Dendritic cell treated with granulocyte-macrophage colony-stimulating factor and Interleukin-4, amounts not matched to agents 40 ng/mL and 50 ng/mL, for 4 days (primary cell): ENCODE data around the gene ZNF396.

ENCODE experiments used
- H3K27ac Mint-ChIP-seq: one replicate; pipeline ENCODE4 v1.8.0; 2022; ENCODE audit warnings: mild to moderate bottlenecking, mixed read lengths
- H3K27me3 Mint-ChIP-seq: one replicate; pipeline ENCODE4 v1.8.0; 2022; ENCODE audit warnings: mild to moderate bottlenecking, mixed read lengths
- H3K36me3 Mint-ChIP-seq: one replicate; pipeline ENCODE4 v1.8.0; 2022; ENCODE audit warnings: low read depth, mixed read lengths
- H3K4me1 Mint-ChIP-seq: one replicate; pipeline ENCODE4 v1.8.0; 2022; ENCODE audit warnings: low read depth, mixed read lengths
- H3K4me3 Mint-ChIP-seq: one replicate; pipeline ENCODE4 v1.8.0; 2022; ENCODE audit warnings: mild to moderate bottlenecking, moderate library complexity, mixed read lengths
- H3K9me3 Mint-ChIP-seq: one replicate; pipeline ENCODE4 v1.8.0; 2022; ENCODE audit warnings: mixed read lengths
- intact Hi-C: fragments of 100-400 bp; cut with micrococcal nuclease; formaldehyde crosslinking; loops from one replicate; pipeline ENCODE4 v1.15.0; 2022

ZNF396 gene

GRCh38 chr18:35343488-35343935 is 33.6 kb downstream of the ZNF396 start:
- H3K36me3 Mint-ChIP-seq, result peaks cover 12% of the 10 kb centered on the region
- H3K4me3 Mint-ChIP-seq, result peak overlapping the region; percentile 93
- H3K27ac Mint-ChIP-seq, result peak overlapping the region; percentile 89
- H3K4me1 Mint-ChIP-seq, result peaks cover 49% of the 10 kb centered on the region
- intact Hi-C loops, result loop anchor here (5.0 kb wide), 1 partner anchor 301 kb away; the partner anchor contains the start of gene MAPRE2
- H3K27me3 Mint-ChIP-seq, result no peaks in the 10 kb centered on the region
- H3K9me3 Mint-ChIP-seq, result no peaks in the 10 kb centered on the region

GRCh38 chr18:35337286-35337685 is 39.9 kb downstream of the ZNF396 start:
- H3K27me3 Mint-ChIP-seq, result no peaks in the 10 kb centered on the region
- no peak overlapping the region for H3K27ac Mint-ChIP-seq
- H3K9me3 Mint-ChIP-seq, result no peaks in the 10 kb centered on the region
- H3K4me1 Mint-ChIP-seq, result peaks cover 20% of the 10 kb centered on the region
- intact Hi-C loops, result no loop called here
- no peaks in the 10 kb centered on the region for H3K36me3 Mint-ChIP-seq
- no peak overlapping the region for H3K4me3 Mint-ChIP-seq

DNA sequence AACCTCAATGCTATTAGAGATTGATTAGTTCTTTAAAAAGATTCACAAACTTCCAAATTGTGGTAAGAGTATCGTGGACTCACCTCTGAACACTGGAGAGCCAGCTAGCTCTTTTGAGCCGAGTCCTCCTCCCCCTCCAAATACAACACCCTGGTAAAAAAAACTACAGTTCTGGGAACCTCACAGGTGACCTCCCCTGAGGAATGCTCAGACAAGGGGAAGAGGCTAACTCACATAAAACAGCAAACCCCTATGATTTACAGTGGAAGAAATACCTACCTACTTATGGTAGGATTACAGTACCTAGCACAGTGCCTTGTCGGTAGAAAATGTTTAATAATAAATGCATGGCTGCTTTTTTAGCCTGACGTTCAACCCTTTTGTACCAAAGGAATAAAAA is 41.3 kb downstream of the ZNF396 start:
- no peak overlapping the region for H3K27ac Mint-ChIP-seq
- no peaks in the 10 kb centered on the region for H3K36me3 Mint-ChIP-seq
- peaks cover 20% of the 10 kb centered on the region for H3K4me1 Mint-ChIP-seq
- H3K27me3 Mint-ChIP-seq, result no peaks in the 10 kb centered on the region
- no peak overlapping the region for H3K4me3 Mint-ChIP-seq
- no peaks in the 10 kb centered on the region for H3K9me3 Mint-ChIP-seq
- intact Hi-C loops, result no loop called here

GRCh38 chr18:35334821-35335220 is 42.3 kb downstream of the ZNF396 start:
- H3K4me3 Mint-ChIP-seq, result no peak overlapping the region

DNA sequence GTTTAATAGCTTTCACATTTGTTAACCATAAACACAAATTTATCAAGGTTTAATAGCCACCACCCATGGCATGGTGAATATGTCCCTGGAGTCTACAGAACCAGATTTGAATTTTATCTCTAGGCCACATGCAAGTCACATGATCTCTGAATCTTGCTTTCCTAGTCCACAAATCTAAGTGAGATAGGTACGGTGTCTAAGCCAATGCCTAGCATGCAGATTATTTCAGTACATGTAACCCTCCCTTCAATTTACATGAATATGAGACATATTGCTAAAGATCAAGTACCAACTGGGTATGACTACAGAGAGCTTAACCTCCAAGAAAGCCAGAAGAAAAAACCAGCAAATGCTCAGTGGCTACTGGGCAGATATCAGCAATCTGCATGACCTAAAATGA is 42.9 kb downstream of the ZNF396 start:
- no peaks in the 10 kb centered on the region for H3K9me3 Mint-ChIP-seq
- no peak overlapping the region for H3K4me3 Mint-ChIP-seq
- no peaks in the 10 kb centered on the region for H3K36me3 Mint-ChIP-seq
- intact Hi-C loops, result no loop called here
- H3K27me3 Mint-ChIP-seq, result no peaks in the 10 kb centered on the region
- no peak overlapping the region for H3K27ac Mint-ChIP-seq
- H3K4me1 Mint-ChIP-seq, result peaks cover 5% of the 10 kb centered on the region

More at GRCh38 chr18:35334821-35335220, 42.3 kb downstream of the ZNF396 start:
- intact Hi-C loops, result no loop called here
- Mint-ChIP-seq H3K9me3 (no peaks in the 10 kb centered on the region), H3K36me3 (no peaks in the 10 kb centered on the region), H3K4me1 (peaks cover 11% of the 10 kb centered on the region), H3K27me3 (no peaks in the 10 kb centered on the region), H3K27ac (no peak overlapping the region)

- no peaks in the 10 kb centered on the region for H3K9me3 Mint-ChIP-seq
- intact Hi-C loops, result no loop called here
- H3K4me1 Mint-ChIP-seq, result peaks cover 4% of the 10 kb centered on the region
- no peak overlapping the region for H3K4me3 Mint-ChIP-seq
- no peaks in the 10 kb centered on the region for H3K36me3 Mint-ChIP-seq
- no peaks in the 10 kb centered on the region for H3K27me3 Mint-ChIP-seq
- H3K27ac Mint-ChIP-seq, result no peak overlapping the region
Observed at GRCh38 chr18:35331367-35332087, 45.6 kb downstream of the ZNF396 start.

GRCh38 chr18:35328868-35329267 is 48.3 kb downstream of the ZNF396 start:
- H3K36me3 Mint-ChIP-seq, result no peaks in the 10 kb centered on the region
- H3K4me1 Mint-ChIP-seq, result no peaks in the 10 kb centered on the region
- no peak overlapping the region for H3K4me3 Mint-ChIP-seq
- no peak overlapping the region for H3K27ac Mint-ChIP-seq
- intact Hi-C loops, result no loop called here
- H3K9me3 Mint-ChIP-seq, result no peaks in the 10 kb centered on the region
- no peaks in the 10 kb centered on the region for H3K27me3 Mint-ChIP-seq

DNA sequence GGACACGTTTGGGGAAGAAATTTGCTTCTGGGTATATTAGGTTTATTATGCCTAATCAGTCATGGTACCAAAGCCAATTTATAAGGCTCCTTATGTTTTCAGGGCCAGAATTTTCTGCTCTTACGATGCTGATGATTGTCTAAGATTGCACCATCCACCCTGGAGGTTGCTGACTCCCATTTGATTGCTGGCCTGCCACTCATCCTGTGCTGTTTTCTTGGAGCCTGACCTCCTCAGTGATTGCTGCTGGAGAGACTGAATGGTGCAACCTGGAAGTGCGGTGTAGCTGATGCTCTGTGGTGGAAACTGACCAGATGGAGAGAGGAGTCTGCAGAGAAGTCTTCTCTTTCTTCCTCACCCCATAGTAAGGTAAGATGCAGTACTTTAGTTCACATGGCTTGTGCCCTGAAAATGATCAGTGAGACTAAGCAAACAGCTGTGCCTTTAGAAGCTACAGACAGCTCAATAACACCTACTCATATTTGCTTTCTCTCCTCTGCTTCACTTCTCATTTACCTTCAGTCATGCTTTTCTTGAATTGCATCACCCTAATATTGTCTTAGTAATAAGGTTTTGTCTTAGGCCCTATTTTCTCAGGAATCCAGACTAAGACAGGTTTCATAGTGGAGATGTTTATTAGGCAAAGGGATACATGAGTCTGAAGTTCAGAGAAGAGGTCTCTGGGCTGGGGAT is 50.3 kb downstream of the ZNF396 start:
- Mint-ChIP-seq H3K4me1 (no peaks in the 10 kb centered on the region), H3K4me3 (no peak overlapping the region), H3K27ac (no peak overlapping the region), H3K36me3 (no peaks in the 10 kb centered on the region), H3K9me3 (no peaks in the 10 kb centered on the region), H3K27me3 (no peaks in the 10 kb centered on the region)
- intact Hi-C loops, result no loop called here

DNA sequence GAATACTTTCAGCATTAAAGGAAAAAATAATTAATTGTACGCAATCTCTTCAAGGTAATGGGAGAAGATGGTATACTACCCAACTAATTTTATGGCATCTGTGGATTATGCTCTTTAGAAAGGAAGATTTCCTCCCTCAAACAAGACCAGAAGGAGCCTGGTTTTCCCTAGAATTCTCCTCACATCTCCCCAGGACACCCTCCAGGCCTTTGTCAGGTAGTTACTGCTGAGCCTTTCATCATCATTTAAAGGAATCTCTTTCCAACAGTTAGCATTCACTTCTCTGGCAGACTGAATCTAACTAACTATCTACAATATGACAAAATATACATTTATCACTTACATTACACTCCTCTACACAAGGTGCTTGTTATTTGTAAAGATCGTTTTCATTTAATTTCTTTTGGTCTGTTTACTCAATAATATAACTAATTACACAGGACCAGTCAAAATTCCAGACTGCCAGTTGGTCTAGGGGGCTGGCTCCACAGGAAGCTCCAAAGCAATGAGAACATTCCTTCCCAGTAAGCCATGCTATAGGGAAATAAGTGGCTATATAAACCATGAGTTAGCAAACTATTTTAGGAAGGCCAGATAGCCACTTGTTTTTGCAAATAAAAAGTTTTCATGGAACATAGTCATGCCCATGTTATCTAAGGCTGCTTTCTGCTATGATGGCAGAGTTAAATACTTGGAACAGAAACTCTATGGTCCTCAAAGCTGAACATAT is 52.0 kb downstream of the ZNF396 start:
- no peaks in the 10 kb centered on the region for H3K4me1 Mint-ChIP-seq
- intact Hi-C loops, result no loop called here
- H3K27ac Mint-ChIP-seq, result no peak overlapping the region
- no peaks in the 10 kb centered on the region for H3K36me3 Mint-ChIP-seq
- H3K27me3 Mint-ChIP-seq, result no peaks in the 10 kb centered on the region
- no peaks in the 10 kb centered on the region for H3K9me3 Mint-ChIP-seq
- H3K4me3 Mint-ChIP-seq, result no peak overlapping the region

- H3K4me1 Mint-ChIP-seq, result no peaks in the 10 kb centered on the region
- no peaks in the 10 kb centered on the region for H3K36me3 Mint-ChIP-seq
- H3K9me3 Mint-ChIP-seq, result no peaks in the 10 kb centered on the region
Observed at GRCh38 chr18:35322486-35323458, 54.4 kb downstream of the ZNF396 start.

More at GRCh38 chr18:35322486-35323458, 54.4 kb downstream of the ZNF396 start:
- Mint-ChIP-seq H3K27me3 (no peaks in the 10 kb centered on the region), H3K27ac (no peak overlapping the region), H3K4me3 (no peak overlapping the region)
- intact Hi-C loops, result no loop called here
